Femur (tissue), 1 donor: ENCODE results near the gene ERMARD.

Source experiments
- DNase-seq: peaks from one replicate; pipeline ENCODE4 v3.0.0-alpha.2; 2017

Gene ERMARD

DNA sequence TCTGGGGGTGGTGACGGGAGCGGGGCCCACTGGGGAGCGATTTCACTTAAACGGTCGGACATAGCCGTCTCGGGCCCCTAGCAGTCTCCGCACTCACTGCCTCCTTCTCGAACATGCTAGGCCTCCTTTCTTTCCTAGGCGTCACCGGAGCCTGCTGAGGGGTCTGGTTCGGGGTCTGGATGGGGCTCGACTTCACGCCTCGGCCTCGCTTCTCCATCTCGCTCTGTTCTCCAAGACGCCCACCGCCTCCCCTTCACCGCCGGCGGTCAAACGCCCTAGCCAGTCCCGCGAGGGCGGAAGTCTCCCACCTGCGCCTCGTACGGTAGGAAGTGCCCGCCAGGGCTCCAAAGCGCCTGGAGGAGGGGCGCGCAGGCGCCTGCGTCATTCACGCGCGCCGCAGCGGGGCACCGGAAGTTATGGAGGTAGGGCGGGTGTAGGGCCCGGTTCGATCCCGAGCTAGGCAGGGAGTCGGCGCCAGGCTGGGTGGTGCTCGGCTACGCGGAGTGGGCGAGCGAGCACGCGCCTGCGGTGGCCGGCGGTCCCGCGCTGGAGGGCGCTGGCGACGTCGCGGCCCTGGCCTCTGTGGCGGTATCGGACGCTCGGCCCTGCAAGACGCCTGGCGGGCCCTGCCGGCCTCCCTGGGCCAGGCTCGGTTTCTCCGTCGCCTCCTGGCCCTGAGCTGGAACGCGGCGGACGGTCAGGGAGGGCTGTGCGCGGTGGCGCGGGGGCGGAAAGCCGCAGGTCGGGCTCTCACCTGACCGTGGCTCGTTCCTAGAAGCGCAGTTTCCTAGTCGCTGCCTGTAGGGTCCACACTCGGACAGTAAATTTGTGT lies at the start of gene ERMARD, which contains the start of gene DYNLT2:
ERMARD (plus strand) TSS at position 381 of the 832 bp plus-strand sequence; CDS start at position 417, 36 bp downstream.
DYNLT2 (minus strand) TSS at position 331 of the 832 bp plus-strand sequence; CDS start at position 217, 114 bp downstream.
- DNase-seq = peak; percentile 96

DNA sequence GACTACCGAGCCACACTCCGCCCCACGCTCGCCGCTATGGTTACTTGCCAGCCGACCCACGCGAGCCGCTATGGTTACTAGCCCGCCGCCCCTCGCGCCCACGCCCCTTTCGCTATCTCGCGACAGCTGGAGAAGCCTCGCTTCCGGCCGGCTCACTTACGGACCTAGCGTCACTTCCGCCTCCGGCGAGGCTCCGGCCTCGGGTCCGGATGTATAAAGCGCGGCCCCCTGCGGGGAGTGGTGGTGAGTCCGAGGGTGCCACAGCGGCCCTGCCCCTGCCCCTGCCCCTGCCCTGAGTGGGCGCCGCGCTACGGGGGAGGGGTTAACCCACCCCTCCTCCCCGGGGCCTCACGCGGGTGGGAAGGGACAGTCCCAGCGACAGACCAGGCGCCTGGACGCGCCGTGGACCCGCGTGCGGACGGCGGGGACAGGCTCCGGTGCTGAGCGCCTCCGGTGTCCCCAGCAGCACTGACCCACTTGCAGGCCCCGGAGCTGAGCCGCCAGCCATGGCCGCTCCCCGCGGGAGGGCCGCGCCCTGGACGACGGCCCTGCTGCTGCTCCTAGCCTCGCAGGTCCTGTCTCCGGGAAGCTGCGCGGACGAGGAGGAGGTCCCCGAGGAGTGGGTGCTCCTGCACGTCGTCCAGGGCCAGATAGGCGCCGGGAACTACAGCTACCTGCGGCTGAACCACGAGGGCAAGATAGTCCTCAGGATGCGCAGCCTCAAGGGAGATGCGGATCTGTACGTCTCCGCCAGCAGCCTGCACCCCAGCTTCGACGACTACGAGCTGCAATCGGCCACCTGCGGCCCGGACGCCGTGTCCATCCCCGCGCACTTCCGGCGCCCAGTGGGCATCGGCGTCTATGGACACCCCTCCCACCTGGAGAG lies 49.2 kb upstream of the ERMARD start, which contains the start of the genes C6orf120 and WDR27:
C6orf120 (plus strand) TSS at position 173 of the 886 bp plus-strand sequence; CDS start at position 507, 334 bp downstream.
WDR27 (minus strand) TSS at position 76 of the 886 bp plus-strand sequence. CDS start 13,024 bp downstream, outside the sequence.
- peak; percentile 97 for DNase-seq

DNA sequence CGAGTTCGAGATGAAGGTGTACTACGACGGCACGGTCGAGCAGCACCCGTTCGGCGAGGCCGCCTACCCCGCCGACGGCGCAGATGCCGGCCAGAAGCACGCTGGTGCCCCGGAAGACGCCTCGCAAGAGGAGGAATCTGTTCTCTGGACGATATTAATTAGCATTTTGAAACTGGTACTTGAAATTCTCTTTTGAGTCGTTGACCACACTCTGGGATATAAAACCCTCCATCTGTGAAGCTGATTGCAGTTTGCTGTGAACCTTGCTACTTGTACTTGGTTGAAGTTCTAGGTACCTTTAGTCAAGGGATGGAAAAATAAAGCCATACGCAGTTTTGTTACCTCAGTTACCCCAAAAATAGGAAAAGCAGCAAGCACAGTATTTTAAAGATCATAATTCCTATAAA lies 48.6 kb upstream of the ERMARD start:
- no peak for DNase-seq

DNA sequence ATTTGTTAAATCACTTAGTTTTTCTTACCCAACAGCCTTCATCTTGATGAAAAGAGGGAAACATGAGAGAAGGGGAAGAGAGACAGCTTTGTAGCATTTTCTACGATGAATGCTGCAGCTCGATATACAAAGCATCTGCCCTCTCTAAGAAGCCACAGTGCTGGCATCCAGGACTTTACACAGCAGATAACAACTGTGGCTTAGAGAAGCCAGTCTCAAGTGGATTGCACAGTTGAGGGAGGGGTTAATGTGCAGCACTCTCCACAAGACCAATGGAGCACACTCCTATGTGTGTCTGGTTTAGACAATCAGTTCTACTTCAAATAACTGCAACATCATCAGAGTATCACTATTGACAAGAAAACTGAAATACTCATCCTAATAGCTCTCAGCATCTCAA lies 43.6 kb upstream of the ERMARD start:
- no peak for DNase-seq

DNA sequence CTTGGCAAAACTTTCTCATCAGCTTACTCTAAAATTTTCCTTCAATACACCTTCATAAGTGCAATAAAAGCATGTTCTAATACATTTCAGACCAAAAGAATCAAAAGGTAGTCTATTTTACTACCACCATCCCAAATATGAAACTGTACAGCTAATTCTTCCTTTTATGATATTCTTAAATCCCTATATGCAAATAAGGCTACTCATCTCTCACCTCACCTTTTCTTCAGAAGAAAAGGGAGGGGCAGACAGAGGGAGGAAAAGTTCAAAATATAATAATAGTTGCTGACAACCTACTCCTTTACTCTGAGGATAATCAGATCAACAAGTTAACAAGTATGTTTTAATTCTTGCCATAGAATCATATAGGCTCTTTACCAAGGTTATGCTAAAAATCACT lies 42.1 kb upstream of the ERMARD start:
- DNase-seq = no peak

DNA sequence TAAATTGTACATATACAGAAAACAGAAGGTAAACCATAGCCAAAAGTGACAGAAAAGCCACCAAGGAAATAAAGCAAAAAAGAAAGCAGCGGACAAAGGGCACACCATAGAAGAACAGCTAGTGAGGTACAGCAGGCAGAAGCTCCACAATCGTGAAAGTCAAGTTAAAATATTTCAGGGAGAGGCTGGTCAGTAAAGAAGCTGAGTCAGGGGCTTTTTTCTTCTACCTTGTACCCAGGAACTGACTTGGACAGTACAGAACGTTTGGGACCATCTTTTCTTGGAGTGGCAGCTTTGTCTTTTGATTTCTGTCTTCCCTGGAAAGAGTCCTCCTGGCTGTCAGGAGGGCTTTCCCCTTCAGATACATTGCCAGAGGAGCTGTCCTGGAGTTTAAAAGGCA lies 41.4 kb upstream of the ERMARD start:
- DNase-seq = no peak

DNA sequence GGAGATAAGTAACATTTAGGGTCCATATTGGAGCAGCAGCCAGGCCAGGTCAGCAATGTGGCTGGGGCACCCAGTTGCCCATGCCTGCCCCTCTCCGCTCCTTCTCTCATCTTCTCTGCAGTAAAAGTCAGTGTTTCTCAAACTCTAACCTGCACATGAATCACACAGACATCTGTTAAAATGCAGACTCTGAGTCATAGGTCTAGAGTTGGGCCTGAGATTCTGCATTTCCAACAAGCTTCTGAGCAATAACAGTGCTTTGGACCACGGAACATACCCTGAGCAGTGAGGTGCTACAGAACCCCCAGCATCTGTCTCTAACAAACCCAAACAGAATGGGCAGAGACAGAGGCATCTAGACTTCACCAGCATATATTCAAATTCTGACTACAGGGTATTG lies 37.2 kb upstream of the ERMARD start:
- DNase-seq = no peak

DNA sequence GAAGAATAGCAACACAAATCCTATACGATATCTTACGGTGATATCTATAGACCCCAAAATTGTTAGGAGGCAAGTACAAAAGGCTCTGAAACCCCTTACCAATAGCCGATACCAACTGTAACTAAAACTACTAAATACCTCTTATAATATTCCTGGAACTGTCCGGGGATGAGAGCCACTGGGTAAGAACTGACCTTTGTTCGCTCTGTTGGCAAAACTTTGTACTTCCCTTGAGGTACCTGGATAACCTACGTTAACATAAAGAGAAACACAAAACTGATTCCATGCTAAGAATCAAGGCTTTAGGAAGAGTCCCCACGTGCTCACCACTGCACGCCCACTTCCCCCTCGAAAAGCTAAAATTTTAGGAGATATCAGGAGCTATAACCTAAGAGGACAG lies 36.8 kb upstream of the ERMARD start:
- DNase-seq = no peak

DNA sequence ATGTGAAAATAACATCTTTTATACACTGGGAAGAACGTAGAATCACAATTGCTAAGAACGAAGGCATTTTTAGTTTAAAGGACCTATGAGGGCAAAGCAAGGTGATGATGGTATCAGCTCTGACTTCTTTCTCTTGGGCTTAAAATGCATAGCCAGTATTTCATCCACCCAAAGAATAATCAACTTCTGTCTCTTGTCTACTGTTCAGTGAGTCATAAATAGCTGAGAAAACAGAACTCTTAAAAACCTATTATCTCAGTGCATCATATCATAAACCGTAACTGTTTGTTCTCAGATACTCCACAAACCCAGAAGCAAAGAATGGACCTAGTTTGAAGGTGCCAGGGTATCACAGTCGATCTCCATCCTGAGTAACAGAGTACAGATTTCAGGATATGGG lies 32.3 kb upstream of the ERMARD start:
- no peak for DNase-seq

DNA sequence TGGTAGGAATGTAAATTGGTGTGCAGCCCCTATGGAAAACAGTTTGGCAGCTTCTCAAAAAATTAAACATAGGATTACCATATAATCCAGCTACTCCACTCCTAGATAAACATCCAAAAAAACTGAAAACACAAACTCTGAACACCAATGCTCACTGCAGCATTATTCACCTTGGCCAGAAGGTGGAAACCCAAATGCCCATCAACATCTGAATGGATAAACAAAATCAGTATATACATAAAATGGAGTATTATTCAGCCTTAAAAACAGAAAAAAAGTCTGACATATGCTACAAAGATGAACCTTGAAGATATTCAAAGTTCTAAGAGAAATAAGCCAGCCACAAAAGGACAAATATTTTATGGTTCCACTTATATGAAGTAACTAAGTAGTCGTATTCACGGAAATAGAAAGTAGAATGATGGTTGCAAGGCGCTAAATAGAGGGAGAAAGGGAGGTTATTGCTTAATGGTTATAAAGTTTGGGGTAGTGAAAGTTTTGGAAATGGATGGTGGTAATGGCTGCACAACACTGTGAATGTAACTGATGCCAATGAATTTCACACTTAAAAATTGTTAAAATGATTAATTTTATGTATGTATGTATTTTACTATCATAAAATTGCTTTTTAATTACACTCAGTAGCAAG lies 31.1 kb upstream of the ERMARD start:
- no peak for DNase-seq

DNA sequence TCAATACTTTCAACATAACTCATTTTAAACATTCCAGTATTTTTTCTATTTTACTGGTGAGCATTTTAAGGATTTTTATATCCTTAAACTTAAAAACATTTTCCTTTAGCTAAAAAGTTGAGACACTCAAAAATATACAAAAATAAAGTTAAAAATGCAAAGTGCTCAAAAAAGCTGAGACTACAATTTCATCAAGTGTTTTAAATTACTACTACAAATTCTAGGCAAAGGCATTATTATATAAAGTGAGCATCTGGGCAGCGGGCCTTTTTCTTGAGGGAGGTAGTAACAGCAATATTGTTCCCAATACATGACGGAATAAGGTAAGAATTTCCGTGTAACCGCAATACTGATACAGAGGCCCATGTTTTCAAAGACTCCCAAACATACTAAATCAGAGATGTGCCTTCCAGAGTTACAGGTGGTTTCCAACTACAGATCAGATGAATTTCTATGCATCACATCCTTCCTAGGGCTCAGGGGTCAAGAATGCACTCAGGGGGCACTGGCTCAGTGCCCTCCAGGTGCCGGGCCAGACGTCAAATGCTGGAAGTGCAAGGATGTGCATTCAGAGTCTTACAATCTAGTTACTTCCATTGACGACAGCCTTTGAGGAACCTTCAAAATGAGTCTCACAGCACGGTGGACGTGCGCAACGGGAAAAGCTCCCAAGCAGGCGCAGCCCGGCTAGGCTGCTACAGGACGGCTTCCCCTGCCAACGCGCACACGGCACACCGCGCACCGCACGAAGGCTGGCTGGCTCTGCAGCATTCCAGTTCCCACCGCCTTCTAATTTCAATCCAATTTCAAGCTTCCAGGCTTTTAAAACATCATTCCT lies 28.8 kb upstream of the ERMARD start:
- peak; percentile 68 for DNase-seq

DNA sequence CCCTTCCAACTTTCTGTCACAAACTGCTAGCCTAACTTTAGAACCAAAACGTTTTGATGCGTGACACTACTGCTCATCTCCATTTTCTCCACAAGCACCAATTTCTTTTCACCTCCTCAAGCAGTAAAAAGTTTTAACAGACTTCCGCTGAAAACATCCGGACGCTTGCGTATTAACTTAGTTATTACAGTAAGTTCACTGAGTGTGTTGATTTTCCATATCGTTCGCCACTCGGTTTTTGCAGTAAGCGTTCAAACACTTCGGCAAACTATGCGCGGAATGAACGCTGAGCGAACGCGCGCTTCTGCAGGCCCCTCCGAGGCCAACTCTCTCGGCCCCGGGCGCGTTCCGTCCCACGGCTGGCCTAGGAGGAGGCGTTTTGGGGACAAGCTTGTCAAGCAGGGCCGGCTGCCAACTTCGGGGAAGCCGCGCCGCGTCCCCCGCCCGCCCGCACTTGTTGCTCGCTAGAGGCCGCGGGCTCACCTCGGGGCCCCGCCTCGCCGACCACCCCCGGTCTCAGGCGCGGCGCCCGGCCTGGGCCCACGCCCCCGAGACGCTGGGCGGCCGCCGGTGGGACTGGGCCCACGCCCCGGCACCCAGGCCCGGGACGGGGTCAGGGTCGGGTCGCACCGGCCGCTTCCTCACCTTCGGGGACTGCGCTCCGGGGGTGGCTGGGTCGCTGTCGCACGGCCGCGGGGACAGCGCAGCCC lies 28.1 kb upstream of the ERMARD start:
- DNase-seq = peak; percentile 85

DNA sequence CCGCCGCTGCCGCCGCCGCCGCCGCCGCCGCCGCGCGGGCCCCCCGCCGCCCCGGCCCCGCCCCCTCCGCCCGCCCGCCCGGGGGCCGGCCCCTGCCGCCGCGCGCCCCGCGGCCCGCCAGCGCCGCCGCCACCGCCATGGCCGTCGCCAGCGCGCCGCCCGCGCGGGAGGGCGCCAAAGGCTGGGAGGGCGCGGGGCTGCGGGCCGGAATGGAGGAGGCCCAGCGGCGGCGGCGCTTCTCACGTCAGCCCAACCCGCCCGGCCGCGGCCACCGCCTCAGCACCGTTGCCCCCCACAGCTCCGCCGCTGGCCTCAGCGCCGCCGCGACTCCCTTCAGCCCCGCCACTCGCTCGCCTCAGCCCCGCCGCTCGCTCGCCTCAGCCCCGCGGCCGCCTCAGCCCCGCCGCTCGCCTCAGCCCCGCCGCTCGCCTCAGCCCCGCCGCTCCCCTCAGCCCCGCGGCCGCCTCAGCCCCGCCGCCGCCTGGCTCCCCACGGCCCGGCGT lies 27.4 kb upstream of the ERMARD start:
- no peak for DNase-seq

DNA sequence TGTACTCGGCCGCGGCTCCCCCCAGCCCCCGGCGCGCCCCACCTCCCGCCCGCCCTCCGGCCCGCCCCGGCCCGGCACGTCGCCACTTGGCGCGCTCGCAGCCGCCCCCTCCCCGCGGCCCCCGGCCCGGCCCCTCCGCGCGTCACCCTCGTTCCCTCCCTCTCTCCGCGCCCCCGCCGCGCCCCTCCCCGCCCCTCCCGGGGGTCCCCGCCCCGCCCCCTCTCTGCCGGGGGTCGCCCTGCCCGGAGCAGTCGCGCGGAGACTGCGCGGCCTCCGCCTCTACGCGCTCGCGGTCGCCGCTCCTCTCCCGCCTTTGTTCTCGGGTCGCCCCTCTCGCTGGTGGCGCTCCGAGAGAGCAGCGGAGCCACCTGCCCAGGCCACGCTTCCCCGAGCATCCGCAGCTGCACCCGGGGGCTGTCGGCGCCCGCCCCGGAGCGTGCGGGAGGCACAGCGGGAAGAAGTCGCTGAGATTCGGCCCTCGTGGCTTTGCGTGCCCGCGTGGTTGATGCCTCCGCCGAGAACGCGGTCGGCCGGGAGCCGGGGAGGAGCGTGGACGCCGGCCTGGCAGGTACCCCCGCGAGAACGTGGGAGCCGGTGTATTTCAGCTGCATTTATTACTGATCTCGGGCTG lies 26.8 kb upstream of the ERMARD start, which contains the start of gene PHF10:
PHF10 (minus strand) TSS at position 7 of the 631 bp plus-strand sequence. CDS start 569 bp downstream, outside the sequence.
- DNase-seq = peak; percentile 89

DNA sequence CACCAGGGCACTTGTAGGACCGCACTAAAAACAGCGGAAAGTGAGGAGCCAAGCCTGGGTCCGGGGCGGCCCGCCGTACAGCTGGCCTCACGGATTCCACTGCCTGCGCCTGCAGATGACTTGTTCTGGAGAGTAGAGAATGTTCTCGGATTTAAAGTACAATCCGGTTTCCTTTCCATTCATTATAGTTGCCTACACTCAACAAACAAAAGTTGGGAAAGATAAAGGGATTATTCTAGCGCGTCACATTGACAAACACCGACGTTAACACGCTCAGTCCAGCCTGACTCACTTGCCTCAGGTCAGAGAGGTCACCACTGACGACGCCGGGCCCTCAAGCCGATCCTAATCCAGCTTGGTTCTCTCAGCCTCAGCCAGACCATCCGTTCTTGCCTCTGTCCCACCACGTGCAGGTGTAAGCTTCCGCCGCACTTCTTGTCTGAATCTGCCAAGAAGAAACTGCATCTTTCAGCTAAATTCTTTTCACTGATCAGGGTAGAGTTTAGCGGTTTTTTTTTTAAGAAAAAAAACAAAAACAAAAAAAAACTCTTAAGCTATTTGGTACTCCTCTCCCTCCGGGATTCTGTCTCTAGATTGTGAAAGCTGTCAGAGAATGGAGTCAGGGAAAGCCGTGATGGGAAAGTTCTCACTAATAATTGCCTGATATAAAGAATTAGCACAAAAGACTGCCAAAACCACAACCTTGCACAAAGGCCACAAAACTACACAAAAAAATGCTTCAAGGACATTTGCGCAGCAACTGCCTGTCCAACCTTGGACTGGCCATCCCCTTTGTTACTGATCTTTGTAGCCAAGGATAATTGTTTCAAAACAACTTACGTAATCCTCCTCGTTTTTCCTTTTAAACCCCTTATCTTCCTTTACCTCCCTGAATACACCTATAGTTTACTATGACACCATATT lies 26.0 kb upstream of the ERMARD start:
- peak; percentile 70 for DNase-seq

DNA sequence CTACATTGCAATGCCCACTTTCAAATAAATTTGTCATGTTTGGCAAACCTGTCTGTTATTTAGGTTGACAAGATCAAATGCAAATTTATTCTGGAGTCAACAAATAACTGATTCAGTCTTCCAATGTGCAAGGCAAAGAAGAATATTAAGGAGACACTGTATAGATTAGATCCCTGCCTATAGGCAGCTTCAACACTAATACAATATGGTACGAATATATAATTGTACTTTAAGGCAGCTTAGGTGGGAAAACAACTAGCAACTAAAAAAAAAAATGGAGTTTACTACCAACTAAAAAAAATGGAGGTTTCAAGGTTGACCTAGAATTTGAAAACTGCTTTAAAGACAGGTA lies 25.4 kb upstream of the ERMARD start:
- DNase-seq = no peak

DNA sequence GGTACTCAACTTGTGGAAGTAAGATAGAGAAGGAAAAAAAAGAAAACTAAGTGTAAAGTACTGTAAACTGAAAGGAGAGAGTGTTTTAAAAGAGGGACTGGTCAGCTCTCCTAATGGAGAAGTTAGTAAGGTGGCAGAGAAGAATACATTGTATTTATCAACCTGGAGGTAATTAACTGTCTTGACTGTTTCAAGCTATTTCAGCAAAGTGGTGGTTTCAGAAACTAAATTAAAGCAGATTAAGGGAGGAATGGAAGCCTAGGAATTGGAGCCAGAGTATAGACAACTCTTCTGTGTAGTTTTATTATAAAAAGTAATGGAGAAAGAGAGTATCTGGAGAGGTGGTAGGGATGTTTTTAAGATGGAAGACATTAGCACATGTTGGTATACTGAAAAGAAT lies 24.5 kb upstream of the ERMARD start:
- no peak for DNase-seq

DNA sequence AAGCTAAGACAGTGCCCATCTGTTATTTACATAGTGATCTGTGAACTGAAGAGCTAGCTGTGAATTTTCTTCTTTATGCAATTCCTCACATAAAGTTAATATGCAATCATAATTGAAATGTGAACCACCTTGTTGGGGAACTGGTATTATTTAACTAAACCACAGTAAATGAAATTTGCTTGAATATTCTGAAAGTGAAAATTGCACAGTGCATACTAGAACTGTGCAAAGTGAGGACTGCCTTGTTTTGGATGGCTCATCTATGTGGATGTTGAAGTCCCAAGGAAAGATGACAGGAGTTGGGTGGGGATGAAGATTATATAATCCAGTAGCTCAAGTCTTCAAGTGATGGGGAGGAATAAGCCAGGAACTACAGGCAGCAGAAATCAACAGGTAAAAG lies 21.5 kb upstream of the ERMARD start:
- no peak for DNase-seq
